NCI-H187 treated with DMSO at 0.1 percent for 48 hours (cell line): ENCODE data around the gene KDM6B.
"Not testable (repeated sequence)": the region's sequence is repeated elsewhere in the genome, so short reads cannot be mapped to it uniquely, and the experiment has no call there.

Experiments used
- DNase-seq: peaks from one replicate; lab custom pipeline; 2025; lab: John Stamatoyannopoulos, UW

Gene KDM6B

GRCh38 chr17:7852919-7853690 is 19.1 kb downstream of the KDM6B start:
- no peak for DNase-seq

DNA sequence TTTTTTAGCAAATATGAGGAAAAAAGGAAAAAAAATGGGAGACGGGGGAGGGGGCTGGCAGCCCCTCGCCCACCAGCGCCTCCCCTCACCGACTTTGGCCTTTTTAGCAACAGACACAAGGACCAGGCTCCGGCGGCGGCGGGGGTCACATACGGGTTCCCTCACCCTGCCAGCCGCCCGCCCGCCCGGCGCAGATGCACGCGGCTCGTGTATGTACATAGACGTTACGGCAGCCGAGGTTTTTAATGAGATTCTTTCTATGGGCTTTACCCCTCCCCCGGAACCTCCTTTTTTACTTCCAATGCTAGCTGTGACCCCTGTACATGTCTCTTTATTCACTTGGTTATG is 19.6 kb downstream of the KDM6B start:
- no peak for DNase-seq

DNA sequence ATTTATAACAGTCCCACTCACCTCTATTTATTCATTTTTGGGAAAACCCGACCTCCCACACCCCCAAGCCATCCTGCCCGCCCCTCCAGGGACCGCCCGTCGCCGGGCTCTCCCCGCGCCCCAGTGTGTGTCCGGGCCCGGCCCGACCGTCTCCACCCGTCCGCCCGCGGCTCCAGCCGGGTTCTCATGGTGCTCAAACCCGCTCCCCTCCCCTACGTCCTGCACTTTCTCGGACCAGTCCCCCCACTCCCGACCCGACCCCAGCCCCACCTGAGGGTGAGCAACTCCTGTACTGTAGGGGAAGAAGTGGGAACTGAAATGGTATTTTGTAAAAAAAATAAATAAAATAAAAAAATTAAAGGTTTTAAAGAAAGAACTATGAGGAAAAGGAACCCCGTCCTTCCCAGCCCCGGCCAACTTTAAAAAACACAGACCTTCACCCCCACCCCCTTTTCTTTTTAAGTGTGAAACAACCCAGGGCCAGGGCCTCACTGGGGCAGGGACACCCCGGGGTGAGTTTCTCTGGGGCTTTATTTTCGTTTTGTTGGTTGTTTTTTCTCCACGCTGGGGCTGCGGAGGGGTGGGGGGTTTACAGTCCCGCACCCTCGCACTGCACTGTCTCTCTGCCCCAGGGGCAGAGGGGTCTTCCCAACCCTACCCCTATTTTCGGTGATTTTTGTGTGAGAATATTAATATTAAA is 20.2 kb downstream of the KDM6B start:
- DNase-seq = no peak

DNA sequence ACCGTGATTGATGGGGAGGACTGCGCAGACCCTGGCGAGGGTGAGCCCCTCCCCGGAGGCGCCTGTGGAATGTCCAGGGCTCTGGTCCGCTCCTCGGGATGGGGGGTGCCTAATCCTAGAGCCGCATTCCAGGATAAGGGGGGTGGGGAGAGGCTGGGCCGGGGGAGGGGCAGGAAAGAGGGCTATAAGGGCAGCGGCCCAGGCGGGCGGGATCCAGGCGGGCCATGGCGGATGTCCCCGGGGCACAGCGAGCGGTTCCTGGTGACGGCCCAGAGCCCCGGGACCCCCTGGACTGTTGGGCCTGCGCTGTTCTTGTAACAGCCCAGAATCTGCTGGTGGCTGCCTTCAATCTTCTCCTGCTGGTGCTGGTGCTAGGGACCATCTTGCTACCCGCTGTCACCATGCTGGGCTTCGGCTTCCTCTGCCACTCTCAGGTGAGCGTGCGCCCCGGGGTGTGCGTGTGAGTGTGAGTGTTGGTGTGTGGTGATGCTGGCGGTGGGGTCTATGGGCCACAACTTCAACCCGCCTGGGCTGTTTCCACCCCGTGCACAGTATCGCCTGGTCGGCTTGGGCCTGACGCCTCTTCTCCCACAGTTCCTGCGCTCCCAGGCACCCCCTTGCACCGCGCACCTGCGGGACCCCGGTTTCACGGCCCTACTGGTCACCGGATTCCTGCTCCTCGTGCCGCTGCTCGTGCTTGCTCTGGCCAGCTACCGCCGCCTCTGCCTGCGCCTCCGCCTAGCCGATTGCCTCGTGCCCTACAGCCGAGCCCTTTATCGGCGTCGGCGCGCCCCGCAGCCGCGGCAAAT is 21.0 kb downstream of the KDM6B start, which contains the start of gene TMEM88:
Gene TMEM88, plus strand, starts transcription at position 216 of the 809 bp plus-strand sequence. Its CDS starts 9 bp downstream, at position 225.
- DNase-seq = no peak

GRCh38 chr17:7855660-7856010 is 21.6 kb downstream of the KDM6B start:
- no peak for DNase-seq

DNA sequence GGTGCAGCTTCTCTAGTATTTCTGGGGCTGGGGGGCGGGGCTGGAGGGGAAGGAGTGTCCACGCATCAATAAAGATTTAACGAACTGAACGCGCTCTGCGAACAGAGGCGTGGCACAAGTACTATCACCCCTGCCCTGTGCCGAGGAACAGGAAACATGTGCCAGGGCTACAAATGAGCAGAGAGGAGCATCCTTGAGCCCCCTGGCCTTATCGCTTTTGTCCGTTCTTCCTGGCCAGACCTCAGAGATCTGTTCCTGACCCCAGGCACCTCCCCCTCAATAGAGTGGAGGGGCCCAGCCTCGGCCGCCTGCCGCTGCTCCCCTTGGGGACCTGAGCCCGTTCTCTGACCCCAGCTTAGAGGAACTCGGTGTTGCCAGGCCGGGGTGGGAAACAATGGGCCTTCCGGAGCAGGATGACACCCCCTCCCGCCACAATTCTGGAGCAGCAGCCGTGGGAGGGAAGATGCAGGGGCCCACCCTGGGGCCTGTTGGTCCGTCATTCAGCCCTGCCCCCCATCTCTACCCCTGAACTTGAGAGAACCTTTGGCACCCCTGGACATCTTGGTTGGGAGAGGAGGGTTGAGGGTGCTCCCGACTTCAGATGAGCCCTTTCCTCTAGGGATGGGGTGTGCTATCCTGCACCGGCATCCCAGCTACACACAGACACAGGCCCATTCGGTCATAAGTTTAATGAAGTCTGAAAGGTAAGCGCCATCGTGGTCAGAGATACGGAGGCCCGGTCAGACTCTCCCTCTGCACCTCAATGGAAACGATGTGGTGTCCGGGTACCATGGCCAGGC is 22.2 kb downstream of the KDM6B start:
- no peak for DNase-seq

- peak; percentile 95 for DNase-seq
Measured at GRCh38 chr17:7856811-7857712, 23.0 kb downstream of the KDM6B start, which contains the start of gene NAA38. TSS of gene NAA38 (minus strand) at chr17:7857559. CDS start at chr17:7857463, 96 bp downstream.

GRCh38 chr17:7857713-7858521 is 23.9 kb downstream of the KDM6B start, which contains the start of gene CYB5D1:
TSS of gene CYB5D1 (plus strand) at chr17:7858003. CDS start at chr17:7858135, 132 bp downstream.
- no peak for DNase-seq

DNA sequence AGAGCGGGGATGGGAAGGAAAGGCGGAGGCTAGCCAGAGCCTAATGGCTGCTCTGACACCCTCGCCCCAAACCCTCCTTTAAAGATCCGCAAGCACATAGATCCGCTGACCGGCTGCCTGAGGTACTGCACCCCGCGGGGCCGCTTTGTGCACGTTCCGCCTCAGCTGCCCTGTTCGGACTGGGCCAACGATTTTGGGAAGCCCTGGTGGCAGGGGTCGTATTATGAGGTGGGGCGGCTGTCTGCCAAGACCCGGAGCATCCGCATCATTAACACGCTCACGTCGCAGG is 24.4 kb downstream of the KDM6B start:
- no peak for DNase-seq

GRCh38 chr17:7859028-7859427 is 25.0 kb downstream of the KDM6B start:
- DNase-seq = no peak

DNA sequence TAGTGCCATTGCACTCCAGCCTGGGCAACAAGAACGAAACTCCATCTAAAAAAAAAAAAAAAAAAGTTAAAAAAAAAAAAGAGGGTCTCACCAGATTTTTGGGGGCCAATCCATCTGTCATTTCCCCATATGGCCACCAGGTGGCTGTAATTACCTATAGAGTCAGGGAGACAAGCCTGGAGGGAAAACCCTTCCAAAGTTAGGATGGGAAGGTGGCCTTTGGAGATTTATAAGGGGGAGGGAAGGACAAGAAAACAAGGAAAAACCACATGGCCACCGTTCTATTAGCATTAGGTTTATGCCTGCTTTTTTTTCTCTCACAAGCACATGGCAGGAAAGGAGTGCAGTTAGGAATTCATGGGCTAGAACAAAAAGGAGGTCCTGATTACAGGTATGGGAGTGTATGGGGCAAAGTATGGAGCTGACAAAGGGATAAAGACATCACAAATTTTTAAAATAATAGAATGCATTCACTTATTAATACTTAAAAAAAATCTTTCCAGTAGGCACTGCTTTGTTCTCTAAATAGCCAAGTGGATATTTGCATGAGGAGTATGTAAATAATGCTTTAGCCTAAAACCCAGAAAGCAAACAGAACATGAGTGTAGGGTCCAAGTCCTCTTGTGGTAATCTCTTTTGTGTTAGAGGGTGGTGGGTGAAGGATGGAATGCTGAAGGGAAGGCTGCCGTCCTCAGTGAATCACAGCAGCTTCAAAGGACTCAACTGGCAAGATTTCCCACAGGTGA is 28.8 kb downstream of the KDM6B start:
- no peak for DNase-seq

DNA sequence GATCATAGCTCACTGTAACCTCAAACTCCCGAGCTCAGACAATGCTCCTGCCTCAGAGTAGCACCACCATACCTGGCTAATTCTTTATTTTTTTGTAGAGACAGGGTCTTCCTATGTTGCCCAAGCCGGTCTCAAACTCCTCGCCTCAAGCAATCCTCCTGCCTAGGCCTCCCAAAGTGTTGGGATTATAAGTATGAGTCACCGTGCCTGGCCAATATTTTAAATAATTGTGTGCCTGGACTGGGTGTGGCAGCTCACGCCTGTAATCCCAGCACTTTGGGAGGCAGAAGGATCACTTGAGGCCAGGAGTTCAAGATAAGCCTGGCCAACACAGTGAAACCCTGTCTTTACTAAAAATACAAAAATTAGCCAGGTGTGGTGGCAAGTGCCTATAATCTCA is 30.4 kb downstream of the KDM6B start:
- not testable (repeated sequence) for DNase-seq

- no peak for DNase-seq
Measured at GRCh38 chr17:7864995-7865650, 31.1 kb downstream of the KDM6B start.

DNA sequence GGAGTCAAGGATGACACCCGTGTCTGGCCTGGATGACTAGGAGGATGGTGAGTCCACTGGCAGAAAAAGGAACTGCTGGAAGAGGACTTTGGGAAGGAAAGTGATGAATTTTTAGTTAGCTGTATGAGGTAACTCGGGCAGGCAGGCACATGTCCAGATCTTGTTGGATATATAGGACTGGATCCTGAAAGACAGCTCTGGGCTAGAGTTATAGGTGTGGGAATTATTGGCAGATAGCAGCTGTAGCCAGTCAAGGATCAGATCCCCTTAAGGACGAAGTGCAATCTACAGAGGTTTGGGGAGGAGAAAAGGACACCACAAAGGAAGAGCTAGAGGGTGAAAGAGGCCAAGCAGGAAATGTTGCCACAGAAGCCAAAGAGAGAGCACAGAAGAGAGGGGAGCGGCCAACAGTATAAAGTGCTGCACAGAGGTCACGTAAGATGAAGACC is 33.9 kb downstream of the KDM6B start:
- no peak for DNase-seq

DNA sequence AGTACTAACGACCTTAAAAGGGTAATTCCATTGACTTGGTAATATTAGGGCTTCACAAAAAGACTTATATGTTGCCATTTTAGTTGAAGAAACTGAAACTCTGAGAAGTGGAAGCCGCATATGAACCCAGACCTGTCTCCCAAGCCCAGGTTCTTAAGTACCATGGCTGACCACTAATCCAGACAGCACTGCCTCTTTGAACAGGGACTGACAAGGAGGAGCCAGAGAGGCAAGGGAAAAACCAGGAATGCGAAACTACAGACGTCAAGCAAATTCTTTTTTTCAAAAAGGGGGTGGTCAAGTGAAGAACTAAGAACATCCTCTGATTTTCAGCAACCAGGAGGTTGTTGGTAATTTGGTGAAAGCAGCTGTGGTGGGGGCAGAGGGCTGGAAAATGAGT is 39.0 kb downstream of the KDM6B start:
- DNase-seq = no peak

- DNase-seq = no peak
Measured at GRCh38 chr17:7875804-7876370, 41.9 kb downstream of the KDM6B start.

GRCh38 chr17:7878234-7878633 is 44.2 kb downstream of the KDM6B start:
- no peak for DNase-seq
